ENCODE measurements around the gene BRD3. TPM values are rescaled to one million over a fixed set of nuclear protein-coding genes. Genes with fewer than 3 reads are reported as not detected.

Gene BRD3
- total and polyA plus RNA-seq, 12 donors = 5.7 to 34.4 (median 28.9) TPM

DNA sequence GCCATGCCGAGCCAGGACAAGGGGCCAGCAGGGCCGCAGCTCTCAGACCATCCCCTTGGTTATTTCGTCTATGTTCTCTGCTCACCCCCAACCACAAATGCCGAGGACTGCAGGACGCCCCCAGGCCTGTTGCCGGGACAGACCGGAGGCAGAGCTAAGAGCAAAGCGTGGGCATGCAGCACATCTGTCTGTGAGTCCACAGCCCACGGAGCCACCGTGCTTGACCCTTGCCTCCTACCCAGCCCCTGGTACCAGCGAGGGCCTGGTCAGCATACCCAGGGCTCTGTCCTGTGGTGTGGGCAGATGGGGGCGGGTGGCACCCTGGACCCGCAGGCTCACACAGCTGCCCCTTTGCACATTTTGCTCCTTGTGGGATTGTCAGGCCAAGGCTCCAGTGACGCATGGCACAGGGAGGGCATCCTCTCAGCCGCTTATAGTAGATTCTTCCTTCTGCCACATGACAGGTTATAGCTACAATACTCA, 4.7 kb downstream of the BRD3 start:
- DNase-seq = no peak
- ATAC-seq = no peak
- Histone ChIP-seq H3K4me1 (peaks cover 25 to 88% (median 78%) of the 10 kb centered on the region in 9 donors), H3K36me3 (no peaks in the 10 kb centered on the region), H3K27me3 (no peaks in the 10 kb centered on the region), H3K27ac (no peak overlapping the region), H3K9me3 (no peaks in the 10 kb centered on the region), H3K4me3 (no peak overlapping the region)
- 87 to 89% methylated on average over 15 of the region's 15 CpGs for WGBS, 2 donors
- intact Hi-C loops (cut with DNase I) = loop anchor here in 1 of 10 donors (10.0 kb wide), 1 partner anchor 342 kb away; no protein-coding TSS in a partner anchor
- TF ChIP-seq, protein P1, sequence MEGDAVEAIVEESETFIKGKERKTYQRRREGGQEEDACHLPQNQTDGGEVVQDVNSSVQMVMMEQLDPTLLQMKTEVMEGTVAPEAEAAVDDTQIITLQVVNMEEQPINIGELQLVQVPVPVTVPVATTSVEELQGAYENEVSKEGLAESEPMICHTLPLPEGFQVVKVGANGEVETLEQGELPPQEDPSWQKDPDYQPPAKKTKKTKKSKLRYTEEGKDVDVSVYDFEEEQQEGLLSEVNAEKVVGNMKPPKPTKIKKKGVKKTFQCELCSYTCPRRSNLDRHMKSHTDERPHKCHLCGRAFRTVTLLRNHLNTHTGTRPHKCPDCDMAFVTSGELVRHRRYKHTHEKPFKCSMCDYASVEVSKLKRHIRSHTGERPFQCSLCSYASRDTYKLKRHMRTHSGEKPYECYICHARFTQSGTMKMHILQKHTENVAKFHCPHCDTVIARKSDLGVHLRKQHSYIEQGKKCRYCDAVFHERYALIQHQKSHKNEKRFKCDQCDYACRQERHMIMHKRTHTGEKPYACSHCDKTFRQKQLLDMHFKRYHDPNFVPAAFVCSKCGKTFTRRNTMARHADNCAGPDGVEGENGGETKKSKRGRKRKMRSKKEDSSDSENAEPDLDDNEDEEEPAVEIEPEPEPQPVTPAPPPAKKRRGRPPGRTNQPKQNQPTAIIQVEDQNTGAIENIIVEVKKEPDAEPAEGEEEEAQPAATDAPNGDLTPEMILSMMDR (IDR thresholded peaks at IDR 0.05) = no peak

- intact Hi-C loops (cut with DNase I) = loop anchor here in 1 of 10 donors (10.0 kb wide), 1 partner anchor 342 kb away; no protein-coding TSS in a partner anchor
- DNase-seq = no peak
- H3K9me3 ChIP-seq = no peaks in the 10 kb centered on the region
- H3K36me3 ChIP-seq = no peaks in the 10 kb centered on the region
- H3K4me1 ChIP-seq = peaks cover 27 to 93% (median 83%) of the 10 kb centered on the region in 9 donors
- no peak overlapping the region for H3K4me3 ChIP-seq
- 70 to 76% methylated on average over 22 of the region's 22 CpGs for WGBS, 2 donors
- no peak for ATAC-seq
- H3K27me3 ChIP-seq = no peaks in the 10 kb centered on the region
- TF ChIP-seq, protein P1 (IDR thresholded peaks at IDR 0.05) = no peak
- H3K27ac ChIP-seq = no peak overlapping the region
Measured at GRCh38 chr9:134062461-134063087, 5.3 kb downstream of the BRD3 start.

GRCh38 chr9:134061688-134062371, 6.0 kb downstream of the BRD3 start:
- no peak overlapping the region for H3K4me3 ChIP-seq
- no peaks in the 10 kb centered on the region for H3K9me3 ChIP-seq
- peaks cover 31 to 99% (median 87%) of the 10 kb centered on the region in 9 donors for H3K4me1 ChIP-seq
- H3K27me3 ChIP-seq = no peaks in the 10 kb centered on the region
- WGBS, 2 donors = 73 to 79% methylated on average over 22 of the region's 22 CpGs
- DNase-seq (no peak), ATAC-seq (no peak)
- intact Hi-C loops (cut with DNase I) = loop anchor here in 1 of 10 donors (10.0 kb wide), 1 partner anchor 343 kb away; no protein-coding TSS in a partner anchor
- no peaks in the 10 kb centered on the region for H3K36me3 ChIP-seq
- H3K27ac ChIP-seq = no peak overlapping the region
- TF ChIP-seq, protein P1 (IDR thresholded peaks at IDR 0.05) = no peak

DNA sequence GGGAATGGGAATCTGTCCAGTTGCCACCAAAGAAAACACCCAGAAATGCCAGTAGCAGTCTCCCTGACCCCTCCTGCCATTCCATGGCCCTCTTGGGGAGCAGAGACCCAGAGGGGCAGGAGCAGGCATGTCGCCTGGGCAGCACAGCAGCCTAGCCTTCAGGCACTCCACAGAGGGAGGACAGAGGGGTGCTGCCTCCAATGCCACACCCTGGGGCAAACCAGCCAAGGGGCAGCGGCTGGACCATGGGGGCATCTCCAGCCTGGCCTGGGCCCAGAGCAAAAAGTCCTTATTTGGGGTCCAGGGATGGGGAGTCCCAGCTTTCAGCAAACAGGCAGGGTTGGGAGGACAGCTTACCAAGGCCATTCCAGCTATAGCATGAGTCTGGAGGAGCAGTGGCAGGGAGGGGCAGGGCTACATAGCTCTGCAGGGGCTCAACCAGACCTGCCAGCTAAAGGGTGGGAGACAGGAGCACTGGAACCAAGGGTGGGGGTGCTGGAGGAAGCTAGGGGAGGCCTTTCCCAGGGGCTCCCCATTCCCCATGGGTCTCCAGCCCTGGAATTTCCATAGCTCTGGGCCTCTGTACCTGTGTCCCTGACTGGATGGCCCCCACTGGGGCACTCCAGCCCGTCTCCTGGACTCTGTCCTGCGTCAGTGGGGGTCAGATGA, 6.7 kb downstream of the BRD3 start:
- H3K27me3 ChIP-seq = no peaks in the 10 kb centered on the region
- H3K27ac ChIP-seq = no peak overlapping the region
- no peak overlapping the region for H3K4me3 ChIP-seq
- no peaks in the 10 kb centered on the region for H3K9me3 ChIP-seq
- H3K4me1 ChIP-seq = peaks cover 38 to 99% (median 87%) of the 10 kb centered on the region in 9 donors
- TF ChIP-seq, protein P1 (IDR thresholded peaks at IDR 0.05) = no peak
- no peak for DNase-seq
- ATAC-seq = no peak
- H3K36me3 ChIP-seq = no peaks in the 10 kb centered on the region
- 88 to 92% methylated on average over 4 of the region's 4 CpGs for WGBS, 2 donors
- intact Hi-C loops (cut with DNase I) = loop anchor here in 1 of 10 donors (10.0 kb wide), 1 partner anchor 344 kb away; no protein-coding TSS in a partner anchor
